ENCODE measurements around the gene FGF22.

DNA sequence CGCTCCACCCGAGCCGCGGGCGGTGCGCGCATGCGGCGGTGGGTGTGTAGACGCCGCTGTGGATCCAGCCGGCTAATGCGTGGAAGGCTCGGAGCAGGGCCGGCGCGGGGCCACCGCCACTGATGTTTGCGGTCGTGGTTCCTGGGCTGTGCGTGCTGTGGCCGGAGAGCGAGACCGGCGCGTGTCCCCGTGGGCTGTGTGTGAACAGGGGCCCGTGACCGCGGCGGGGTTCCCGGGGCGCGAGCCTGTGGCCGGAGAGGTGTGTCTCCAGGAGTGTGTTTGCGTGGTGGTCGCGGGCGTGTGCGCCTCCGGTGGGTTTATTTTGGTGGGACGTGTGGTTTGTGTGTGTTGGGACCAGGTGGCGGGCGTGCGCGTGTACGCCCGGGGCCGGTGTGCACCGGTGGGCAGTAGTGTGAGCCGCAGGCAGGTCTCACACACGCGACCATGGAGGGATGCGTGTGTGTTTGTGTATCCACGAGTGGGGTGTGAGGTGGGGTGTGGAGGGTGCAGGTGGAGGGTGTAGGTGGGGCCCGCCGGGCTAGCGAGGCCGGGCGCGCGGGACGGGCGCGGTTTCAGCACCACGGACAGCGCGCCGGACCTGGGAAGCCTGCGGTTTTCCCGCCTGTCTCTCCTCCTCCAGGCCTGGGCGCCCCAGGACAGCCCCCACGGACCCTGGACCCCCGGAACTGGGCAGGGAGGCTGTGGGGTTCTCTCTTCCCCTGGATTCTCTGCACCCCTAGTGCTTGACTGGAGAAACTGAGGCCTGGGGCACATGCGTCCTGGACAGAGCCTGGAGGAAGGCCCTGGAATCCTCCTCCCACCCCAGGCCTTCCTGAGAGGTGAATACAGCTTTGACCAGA is 48.4 kb upstream of the FGF22 start:
- TF ChIP-seq GABPA (IDR thresholded peaks at IDR 0.05 in 1 of 2, conservative IDR thresholded peaks at IDR 0.05 in 1 of 2) (no peak), RXRA (IDR thresholded peaks at IDR 0.05) (no peak)
- TF ChIP-seq, protein P1, sequence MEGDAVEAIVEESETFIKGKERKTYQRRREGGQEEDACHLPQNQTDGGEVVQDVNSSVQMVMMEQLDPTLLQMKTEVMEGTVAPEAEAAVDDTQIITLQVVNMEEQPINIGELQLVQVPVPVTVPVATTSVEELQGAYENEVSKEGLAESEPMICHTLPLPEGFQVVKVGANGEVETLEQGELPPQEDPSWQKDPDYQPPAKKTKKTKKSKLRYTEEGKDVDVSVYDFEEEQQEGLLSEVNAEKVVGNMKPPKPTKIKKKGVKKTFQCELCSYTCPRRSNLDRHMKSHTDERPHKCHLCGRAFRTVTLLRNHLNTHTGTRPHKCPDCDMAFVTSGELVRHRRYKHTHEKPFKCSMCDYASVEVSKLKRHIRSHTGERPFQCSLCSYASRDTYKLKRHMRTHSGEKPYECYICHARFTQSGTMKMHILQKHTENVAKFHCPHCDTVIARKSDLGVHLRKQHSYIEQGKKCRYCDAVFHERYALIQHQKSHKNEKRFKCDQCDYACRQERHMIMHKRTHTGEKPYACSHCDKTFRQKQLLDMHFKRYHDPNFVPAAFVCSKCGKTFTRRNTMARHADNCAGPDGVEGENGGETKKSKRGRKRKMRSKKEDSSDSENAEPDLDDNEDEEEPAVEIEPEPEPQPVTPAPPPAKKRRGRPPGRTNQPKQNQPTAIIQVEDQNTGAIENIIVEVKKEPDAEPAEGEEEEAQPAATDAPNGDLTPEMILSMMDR (IDR thresholded peaks at IDR 0.05; ENCODE audit: low read depth, low read length, missing input control): no peak
- TF ChIP-seq, protein P2, sequence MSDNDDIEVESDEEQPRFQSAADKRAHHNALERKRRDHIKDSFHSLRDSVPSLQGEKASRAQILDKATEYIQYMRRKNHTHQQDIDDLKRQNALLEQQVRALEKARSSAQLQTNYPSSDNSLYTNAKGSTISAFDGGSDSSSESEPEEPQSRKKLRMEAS (IDR thresholded peaks at IDR 0.05): no peak

Data from liver (tissue), 3 donors.